ENCODE results near the gene CBLB. TPM values are rescaled to one million over a fixed set of nuclear protein-coding genes. Genes with fewer than 3 reads are reported as not detected.

CBLB gene
- total RNA-seq, result 100 to 1,000 TPM in 3 of 4 donors, 10 to 100 TPM in 1; 94.7 to 205 (median 126) TPM

DNA sequence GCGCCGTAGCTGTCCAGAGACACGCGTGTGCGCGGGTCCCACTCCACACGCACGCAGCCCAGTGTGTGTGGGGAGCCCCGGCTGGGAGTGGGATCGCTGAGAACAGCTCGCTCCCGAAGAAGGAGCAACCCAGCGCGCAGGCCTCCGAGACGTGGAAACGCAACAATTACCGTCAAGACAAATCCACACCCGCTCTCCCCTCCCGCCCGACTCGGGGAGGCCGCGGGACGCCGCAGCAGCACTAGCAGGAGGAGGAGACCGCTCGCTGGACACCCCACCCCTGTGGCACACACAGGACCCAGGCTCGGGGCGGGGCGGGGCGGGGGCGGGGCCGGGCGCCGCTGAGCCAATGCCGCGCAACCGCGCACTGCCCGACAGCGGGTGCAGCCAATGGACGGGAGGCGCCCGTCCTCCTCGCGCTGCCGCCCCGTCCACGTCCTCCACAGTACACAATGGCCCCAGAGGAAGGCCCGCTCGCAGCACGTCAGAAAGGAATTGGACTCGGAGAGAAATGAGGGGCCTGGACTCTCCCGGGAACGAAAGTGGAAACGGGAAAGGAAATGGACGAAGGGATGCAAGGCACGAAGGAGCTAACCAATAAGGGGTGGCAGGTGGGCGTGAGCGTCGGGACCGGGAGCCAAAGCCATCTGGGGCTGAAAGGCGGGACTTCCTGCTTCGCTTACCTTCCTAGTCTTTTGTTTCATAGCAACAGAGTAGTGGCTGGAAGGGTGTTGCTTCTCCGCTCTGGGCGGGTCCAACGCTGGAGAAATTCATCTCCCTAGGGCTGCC, at the start of gene CBLB:
CBLB (minus strand) TSS at position 271 of the 789 bp plus-strand sequence. CDS start 1,435 bp downstream, outside the sequence.
- TF ChIP-seq, protein P1, sequence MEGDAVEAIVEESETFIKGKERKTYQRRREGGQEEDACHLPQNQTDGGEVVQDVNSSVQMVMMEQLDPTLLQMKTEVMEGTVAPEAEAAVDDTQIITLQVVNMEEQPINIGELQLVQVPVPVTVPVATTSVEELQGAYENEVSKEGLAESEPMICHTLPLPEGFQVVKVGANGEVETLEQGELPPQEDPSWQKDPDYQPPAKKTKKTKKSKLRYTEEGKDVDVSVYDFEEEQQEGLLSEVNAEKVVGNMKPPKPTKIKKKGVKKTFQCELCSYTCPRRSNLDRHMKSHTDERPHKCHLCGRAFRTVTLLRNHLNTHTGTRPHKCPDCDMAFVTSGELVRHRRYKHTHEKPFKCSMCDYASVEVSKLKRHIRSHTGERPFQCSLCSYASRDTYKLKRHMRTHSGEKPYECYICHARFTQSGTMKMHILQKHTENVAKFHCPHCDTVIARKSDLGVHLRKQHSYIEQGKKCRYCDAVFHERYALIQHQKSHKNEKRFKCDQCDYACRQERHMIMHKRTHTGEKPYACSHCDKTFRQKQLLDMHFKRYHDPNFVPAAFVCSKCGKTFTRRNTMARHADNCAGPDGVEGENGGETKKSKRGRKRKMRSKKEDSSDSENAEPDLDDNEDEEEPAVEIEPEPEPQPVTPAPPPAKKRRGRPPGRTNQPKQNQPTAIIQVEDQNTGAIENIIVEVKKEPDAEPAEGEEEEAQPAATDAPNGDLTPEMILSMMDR (IDR thresholded peaks at IDR 0.05), result no peak
- peak; percentile 73 for DNase-seq (ENCODE audit: low spot score)
- ATAC-seq (ENCODE audit: low FRiP score), result peak; percentile 96

DNA sequence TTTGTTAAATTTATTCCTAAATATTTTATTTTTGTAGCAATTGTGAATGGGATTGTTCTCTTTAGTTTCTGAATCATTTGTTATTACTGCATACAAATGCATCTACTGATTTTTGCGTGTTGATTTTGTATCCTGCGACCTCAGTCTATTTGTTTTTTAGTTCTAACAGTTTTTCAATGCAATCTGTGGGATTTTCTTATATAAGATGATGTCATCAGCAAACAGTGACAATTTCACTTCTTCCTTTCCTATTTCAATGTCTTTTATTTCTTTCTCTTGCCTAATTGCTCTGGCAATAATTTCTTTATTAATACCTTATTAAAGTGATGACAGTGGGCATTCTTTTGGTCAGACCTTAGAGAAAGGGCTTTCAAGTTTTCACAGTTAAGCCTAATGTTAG, 48.0 kb upstream of the CBLB start:
- DNase-seq (ENCODE audit: low spot score) (no peak), ATAC-seq (ENCODE audit: low FRiP score) (no peak)
- TF ChIP-seq, protein P1 (IDR thresholded peaks at IDR 0.05), result no peak

DNA sequence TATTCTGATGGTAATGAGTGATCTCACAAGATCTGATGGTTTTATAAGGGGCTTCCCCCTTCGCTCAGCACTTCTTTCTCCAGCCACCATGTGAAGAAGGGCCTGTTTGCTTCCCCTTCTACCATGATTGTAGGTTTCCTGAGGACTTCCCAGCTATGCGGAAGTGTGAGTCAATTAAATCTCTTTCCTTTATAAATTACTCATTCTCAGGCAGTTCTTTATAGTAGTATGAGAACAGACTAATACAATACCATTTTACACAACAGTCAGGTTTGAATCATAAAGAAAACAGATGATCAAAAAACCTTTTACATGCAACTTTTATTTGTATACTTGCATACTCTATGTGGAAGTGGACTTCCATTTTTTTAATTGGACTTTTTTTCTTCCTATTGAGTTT, 46.7 kb upstream of the CBLB start:
- TF ChIP-seq, protein P1 (IDR thresholded peaks at IDR 0.05), result no peak
- ATAC-seq (ENCODE audit: low FRiP score), result no peak
- DNase-seq (ENCODE audit: low spot score), result no peak

DNA sequence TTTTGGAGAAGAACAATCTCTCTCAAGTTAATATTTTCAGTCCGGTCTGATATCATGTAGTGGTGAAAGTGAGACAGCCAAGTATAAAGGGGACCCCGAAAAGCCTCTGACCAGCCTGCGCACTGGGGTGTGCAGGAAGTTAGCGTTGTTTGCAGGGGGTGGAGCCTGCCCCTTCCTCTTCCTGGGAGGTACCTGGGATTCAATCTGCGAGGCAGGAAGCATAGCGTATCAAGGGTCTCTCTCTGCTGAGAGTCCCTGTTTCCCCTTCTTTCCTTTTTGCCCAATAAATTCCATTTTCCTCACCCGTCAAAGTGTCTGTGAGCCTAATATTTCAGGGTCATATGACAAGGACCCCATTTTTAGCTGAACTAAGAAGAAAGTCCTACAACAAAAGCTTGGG, 44.8 kb upstream of the CBLB start:
- TF ChIP-seq, protein P1 (IDR thresholded peaks at IDR 0.05), result no peak
- no peak for ATAC-seq (ENCODE audit: low FRiP score)

DNA sequence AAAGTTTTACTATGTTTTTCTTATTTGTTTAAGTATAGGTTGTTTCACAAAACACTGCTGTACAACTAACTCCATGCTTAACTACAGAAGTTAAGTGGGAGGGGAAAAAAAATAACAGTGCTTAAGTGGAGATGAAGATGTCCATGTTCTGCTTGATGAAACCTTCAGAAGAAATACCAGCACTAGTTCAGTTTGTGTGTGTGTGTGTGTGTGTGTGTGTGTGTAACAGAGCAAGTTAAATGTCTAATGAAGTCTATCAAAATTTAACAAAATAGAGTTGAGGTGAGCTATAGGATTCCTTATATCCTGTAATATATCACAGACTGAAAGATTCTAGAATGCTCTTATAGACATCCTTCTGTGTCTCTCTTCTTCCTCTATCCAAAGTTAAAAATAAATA, 44.1 kb upstream of the CBLB start:
- TF ChIP-seq, protein P1 (IDR thresholded peaks at IDR 0.05), result no peak
- DNase-seq (ENCODE audit: low spot score), result no peak
- ATAC-seq (ENCODE audit: low FRiP score), result no peak

More for the DNA sequence above, 44.8 kb upstream of the CBLB start:
- no peak for DNase-seq (ENCODE audit: low spot score)

DNA sequence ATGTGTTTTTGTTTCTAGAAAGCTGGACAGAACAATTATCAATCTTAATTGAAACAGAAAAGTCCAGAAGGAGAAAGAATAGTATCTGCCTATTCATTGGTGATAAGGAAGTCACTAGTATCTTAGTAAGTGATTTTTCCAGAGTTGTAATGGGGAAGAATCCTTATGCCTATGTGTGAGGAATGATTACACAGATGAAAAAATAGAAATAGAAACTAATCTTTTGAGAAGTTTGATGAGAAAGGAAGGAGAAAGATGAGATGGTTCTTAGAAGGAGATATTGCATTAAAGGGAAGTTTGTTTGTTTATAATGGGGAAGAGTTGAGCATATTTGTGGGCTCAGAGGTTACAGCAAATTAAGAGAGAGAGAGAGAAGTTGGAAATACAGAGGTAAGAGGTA, 42.7 kb upstream of the CBLB start:
- TF ChIP-seq, protein P1 (IDR thresholded peaks at IDR 0.05), result no peak
- no peak for ATAC-seq (ENCODE audit: low FRiP score)
- DNase-seq (ENCODE audit: low spot score), result no peak

DNA sequence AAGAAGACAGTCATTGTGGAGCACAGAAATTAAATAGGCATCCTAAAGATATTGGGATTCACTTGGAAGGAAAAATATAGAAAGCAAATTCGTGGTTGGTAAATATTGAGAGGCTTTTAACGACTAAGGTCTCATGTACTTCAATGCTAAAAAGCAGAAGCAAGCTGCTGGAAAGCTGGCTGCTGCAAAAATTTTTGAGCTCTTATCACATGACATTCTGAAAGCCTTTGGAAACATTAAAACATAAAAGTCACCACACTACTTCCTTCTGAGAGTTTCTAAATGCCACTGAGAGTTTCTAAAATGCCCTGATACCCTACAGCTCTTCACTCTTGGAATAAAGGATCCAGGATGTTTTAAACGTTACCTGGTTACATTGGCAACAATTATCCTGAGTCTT, 39.0 kb upstream of the CBLB start:
- no peak for ATAC-seq (ENCODE audit: low FRiP score)
- DNase-seq (ENCODE audit: low spot score), result no peak
- TF ChIP-seq, protein P1 (IDR thresholded peaks at IDR 0.05), result no peak
